Measurements from ENCODE around the gene GARIN3. TPM values are rescaled to one million over a fixed set of nuclear protein-coding genes. Genes with fewer than 3 reads are reported as not detected.

The GARIN3 gene
- total and polyA plus RNA-seq, 9 of the 15 experiments (the other 6 are each of a cell fraction or from before 2014, with no cell fraction given), result not detected

GRCh38 chr5:157137691-157138090, 28.4 kb downstream of the GARIN3 start (continued):
- TF ChIP-seq ZNF512 (tag; IDR thresholded peaks at IDR 0.05), result no peak

GRCh38 chr5:157132281-157132612, 33.8 kb downstream of the GARIN3 start:
- no peak overlapping the region for H3K4me2 ChIP-seq (ENCODE audit: insufficient read depth, low read length)
- ATAC-seq, result no peak
- in situ Hi-C loops (cut with MboI) (loop anchor here (10.0 kb wide), 1 partner anchor 1997 kb away; no protein-coding TSS in a partner anchor), intact Hi-C loops (cut with micrococcal nuclease) (loop anchor here (5.0 kb wide), 1 partner anchor 1995 kb away; no protein-coding TSS in a partner anchor)
- ChIA-PET CTCF (ENCODE audit: low intra/inter-chr PET ratio) (no interaction called here), POLR2A (interaction anchor here (0.6 kb wide), 2 partner anchors 357 to 600 kb away, joined by 4 to 5 read pairs; no protein-coding TSS in a partner anchor)
- no peaks in the 10 kb centered on the region for H3K36me3 ChIP-seq (ENCODE audit: control insufficient read depth, insufficient read depth, low read length)
- no peak for DNase-seq (ENCODE audit: extremely low read depth in 1 of 4, low spot score in 3 of 4)
- H3K9me3 ChIP-seq (replicated peaks; ENCODE audit: control insufficient read depth, insufficient read depth, low read depth, low read length), result no peaks in the 10 kb centered on the region
- H3K4me1 ChIP-seq (replicated peaks in 1 of 2; ENCODE audit: control insufficient read depth in 2 of 2, insufficient read depth in 2 of 2, low read length in 2 of 2), result no peaks in the 10 kb centered on the region; a peak in 1 of 5 replicates
- H3K9me1 ChIP-seq (ENCODE audit: control insufficient read depth, insufficient read depth, low read length), result no peaks in the 10 kb centered on the region
- H3K27ac ChIP-seq (ENCODE audit: extremely low read depth, low read depth, low read length), result no peak overlapping the region
- H2AFZ ChIP-seq (ENCODE audit: low read depth, low read length), result no peak overlapping the region
- H3K79me2 ChIP-seq (ENCODE audit: control insufficient read depth, insufficient read depth, low read length), result no peaks in the 10 kb centered on the region
- H3K27me3 ChIP-seq (ENCODE audit: control insufficient read depth in 2 of 2, insufficient read depth in 2 of 2, low read length in 2 of 2), result no peaks in the 10 kb centered on the region
- H4K20me1 ChIP-seq (replicated peaks; ENCODE audit: control insufficient read depth, insufficient read depth, low read length), result no peaks in the 10 kb centered on the region
- no TSS peak for BruUV-seq (replicated peaks)
- no peak overlapping the region for H3K9ac ChIP-seq (ENCODE audit: insufficient read depth in 1 of 2, low read depth in 2 of 2, low read length in 2 of 2)
- 0% methylated on average over 1 of the region's 1 CpG for WGBS (ENCODE audit: insufficient coverage, low coverage, missing lambda C conversion rate)
- H3K4me3 ChIP-seq, result no peak overlapping the region
- no peak for FAIRE-seq
- TF ChIP-seq ZNF780A (CRISPR knock-in tag; IDR thresholded peaks at IDR 0.05), result no peak
- no peak for TF ChIP-seq SIN3B (IDR thresholded peaks at IDR 0.05; ENCODE audit: low read depth)
- TF ChIP-seq CUX1 (CRISPR knock-in tag; IDR thresholded peaks at IDR 0.05), result no peak
- TF ChIP-seq MTA3 (IDR thresholded peaks at IDR 0.05; ENCODE audit: borderline replicate concordance), result no peak
- no peak for TF ChIP-seq RAD21 (CRISPR knock-in tag; conservative IDR thresholded peaks at IDR 0.05 in 1 of 2, IDR thresholded peaks at IDR 0.05 in 1 of 2)
- TF ChIP-seq ZNF589 (CRISPR knock-in tag; IDR thresholded peaks at IDR 0.05; ENCODE audit: low read depth), result no peak
- no peak for TF ChIP-seq FOSL1 (tag; conservative IDR thresholded peaks at IDR 0.05)
- TF ChIP-seq CBX1 (IDR thresholded peaks at IDR 0.05; ENCODE audit: low read depth), result no peak
- TF ChIP-seq ZC3H4 (CRISPR knock-in tag; IDR thresholded peaks at IDR 0.05; ENCODE audit: borderline replicate concordance), result no peak
- TF ChIP-seq NFATC3 (IDR thresholded peaks at IDR 0.05), result no peak
- no peak for TF ChIP-seq NFYB (IDR thresholded peaks at IDR 0.05; ENCODE audit: extremely low read depth, insufficient read length)
- no peak for TF ChIP-seq ZNF263 (CRISPR knock-in tag; IDR thresholded peaks at IDR 0.05; ENCODE audit: borderline replicate concordance)
- TF ChIP-seq HDAC6 (IDR thresholded peaks at IDR 0.05; ENCODE audit: low read depth, low read length), result no peak
- TF ChIP-seq SMC3 (conservative IDR thresholded peaks at IDR 0.05; ENCODE audit: insufficient read depth, low read depth, low read length), result no peak
- TF ChIP-seq IRF2 (CRISPR knock-in tag; IDR thresholded peaks at IDR 0.05), result no peak
